GM10266 (cell line): ENCODE measurements around the gene KIAA0232.

Source experiments
- DNase-seq: peaks from one replicate; pipeline ENCODE4 v3.0.0; 2012; ENCODE audit errors: extremely low spot score
- TF ChIP-seq, protein P1 (sequence below): IDR thresholded peaks from 2 replicates; pipeline ENCODE4 v1.5.1; 2012; ENCODE audit warnings: mild to moderate bottlenecking, low read depth; ENCODE audit not compliant: control insufficient read depth, insufficient read depth; ENCODE audit errors: missing control alignments

The KIAA0232 gene

DNA sequence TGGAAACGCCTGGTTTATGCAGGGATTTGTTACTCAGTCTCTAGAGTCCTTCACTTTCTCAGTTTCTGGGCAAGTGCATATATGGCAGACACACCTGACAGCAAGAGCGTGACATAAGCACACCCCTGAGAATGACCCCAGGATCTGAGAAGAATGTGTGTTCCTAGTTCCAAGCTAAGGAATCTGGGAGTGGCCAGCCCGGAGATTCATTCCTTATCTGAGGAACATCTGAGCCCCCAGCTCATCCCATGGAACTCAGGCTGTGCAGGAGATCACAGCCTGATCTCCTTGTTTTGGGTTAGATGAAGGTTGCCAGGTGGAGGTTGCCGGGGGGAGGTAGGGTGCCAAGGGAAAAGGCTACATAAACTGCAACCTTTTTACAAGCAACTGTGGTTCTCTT is 23.8 kb upstream of the KIAA0232 start:
- TF ChIP-seq, protein P1, sequence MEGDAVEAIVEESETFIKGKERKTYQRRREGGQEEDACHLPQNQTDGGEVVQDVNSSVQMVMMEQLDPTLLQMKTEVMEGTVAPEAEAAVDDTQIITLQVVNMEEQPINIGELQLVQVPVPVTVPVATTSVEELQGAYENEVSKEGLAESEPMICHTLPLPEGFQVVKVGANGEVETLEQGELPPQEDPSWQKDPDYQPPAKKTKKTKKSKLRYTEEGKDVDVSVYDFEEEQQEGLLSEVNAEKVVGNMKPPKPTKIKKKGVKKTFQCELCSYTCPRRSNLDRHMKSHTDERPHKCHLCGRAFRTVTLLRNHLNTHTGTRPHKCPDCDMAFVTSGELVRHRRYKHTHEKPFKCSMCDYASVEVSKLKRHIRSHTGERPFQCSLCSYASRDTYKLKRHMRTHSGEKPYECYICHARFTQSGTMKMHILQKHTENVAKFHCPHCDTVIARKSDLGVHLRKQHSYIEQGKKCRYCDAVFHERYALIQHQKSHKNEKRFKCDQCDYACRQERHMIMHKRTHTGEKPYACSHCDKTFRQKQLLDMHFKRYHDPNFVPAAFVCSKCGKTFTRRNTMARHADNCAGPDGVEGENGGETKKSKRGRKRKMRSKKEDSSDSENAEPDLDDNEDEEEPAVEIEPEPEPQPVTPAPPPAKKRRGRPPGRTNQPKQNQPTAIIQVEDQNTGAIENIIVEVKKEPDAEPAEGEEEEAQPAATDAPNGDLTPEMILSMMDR = no peak
- DNase-seq = no peak

DNA sequence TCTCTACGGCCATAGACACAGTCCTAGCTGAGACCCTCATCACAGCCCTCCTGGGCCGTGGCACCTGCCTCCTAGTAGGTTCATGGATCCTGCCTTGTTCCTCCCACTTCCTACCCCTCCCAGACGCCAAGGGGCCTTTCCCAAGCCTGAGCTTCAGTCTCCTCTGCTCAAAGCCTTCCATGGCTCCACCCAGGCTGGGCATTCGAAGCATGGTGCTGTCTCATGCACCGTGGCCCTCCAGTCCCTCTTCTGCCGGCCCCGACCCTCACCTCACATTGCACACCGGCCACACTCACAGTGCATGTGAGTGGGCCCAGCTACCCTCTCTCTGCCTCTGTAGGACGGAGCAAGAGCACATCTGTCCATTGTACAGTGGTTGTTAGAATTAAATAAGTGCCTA is 21.7 kb upstream of the KIAA0232 start:
- DNase-seq = no peak
- TF ChIP-seq, protein P1 = no peak

DNA sequence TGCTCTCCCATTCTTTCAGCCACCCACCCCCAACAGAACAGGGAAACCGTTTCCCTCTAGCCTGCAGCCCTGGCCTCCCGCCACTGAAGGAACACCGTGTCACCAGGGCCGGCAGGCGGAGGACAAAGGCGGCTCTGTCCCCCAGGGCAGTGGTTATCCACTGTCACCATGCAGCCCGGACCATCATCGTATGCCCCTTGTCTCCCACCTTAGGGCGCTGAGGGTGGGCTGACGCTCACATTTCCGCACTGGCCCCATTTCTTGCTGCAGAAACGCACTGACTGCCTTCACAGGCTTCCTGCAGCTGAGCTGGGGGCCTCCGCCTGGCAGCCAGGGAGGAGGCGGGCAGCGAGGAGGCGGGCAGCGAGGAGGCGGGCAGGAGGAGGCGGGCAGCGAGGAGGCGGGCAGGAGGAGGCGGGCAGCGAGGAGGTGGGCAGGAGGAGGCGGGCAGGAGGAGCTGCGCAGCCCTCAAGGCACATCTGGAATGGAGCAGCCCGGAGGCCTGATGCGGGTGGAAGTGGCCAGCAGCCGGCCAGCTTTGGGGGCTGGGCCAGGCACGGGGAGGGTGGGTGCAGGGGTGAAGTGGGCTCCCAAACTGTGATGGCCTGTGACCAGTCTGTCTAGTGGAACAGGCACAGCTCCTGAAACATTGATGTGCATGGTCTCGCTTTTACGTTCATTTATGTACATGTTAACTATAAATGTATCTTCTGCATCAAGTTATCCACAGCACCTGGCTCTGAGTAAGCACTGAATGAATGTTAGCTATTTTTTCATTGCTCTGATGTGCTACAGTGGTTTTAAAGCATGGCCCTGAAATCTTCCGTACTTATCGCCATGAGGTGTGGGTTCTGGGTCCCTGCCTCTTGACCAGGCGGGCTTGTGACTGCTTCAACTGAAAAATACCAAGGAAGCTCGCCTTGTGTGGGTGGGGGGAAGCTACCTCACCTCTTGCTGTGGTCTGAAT is 20.6 kb upstream of the KIAA0232 start:
- TF ChIP-seq, protein P1 = no peak
- no peak for DNase-seq

DNA sequence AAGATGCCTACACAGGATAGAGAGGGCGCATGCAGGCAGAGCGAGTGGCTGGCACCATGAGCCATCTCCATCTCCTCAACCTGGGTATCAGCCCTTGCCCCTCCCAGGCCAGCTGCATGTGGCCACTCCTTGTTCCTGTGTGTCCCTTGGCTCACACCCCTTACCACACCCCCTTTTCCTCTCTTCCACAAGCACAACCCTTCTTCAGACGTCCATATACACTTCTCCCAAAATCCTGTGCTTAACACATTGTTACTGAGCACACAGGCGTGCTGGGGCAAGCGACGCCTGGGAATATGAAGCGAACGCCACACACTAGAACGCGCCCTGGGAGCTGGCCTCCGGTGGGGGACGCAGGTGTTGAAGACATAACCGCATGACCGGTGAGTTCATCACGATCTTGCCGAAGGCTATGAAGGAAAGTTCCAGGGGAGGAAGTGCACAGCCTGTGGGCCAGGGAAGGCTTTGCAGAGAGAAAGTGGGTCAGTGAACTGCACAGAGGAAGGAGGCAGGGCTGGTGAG is 19.1 kb upstream of the KIAA0232 start:
- TF ChIP-seq, protein P1 = no peak
- no peak for DNase-seq

DNA sequence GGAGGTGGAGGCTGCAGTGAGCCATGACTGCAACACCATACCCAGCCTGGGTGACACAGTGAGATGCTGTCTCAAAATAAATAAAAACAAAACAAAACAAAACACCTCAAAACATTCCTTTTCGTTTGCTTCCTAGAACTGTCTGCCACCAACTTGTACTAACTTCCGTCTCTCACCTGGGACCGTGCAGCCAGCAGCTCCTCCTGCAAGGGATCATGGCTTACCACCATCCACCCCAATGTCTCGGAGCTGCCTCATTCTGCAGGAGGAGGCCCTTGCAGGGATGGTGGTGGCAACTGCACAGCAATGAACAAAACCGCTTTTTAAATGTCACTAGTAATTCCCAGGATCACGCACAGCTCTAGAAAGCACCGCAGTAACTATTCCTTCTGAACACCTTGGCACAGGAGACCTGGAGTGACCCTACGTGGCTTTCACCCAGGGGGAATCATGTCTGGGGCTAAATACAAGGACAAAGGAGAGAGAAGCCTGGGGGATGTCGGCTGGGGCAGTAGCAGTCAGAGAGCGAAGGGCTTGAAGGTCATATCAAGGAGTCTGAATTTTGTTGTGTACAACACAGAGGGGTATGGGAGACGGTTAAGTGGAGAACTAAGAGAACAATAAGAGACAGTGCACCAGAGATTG is 17.4 kb upstream of the KIAA0232 start:
- TF ChIP-seq, protein P1 = no peak
- DNase-seq = no peak

DNA sequence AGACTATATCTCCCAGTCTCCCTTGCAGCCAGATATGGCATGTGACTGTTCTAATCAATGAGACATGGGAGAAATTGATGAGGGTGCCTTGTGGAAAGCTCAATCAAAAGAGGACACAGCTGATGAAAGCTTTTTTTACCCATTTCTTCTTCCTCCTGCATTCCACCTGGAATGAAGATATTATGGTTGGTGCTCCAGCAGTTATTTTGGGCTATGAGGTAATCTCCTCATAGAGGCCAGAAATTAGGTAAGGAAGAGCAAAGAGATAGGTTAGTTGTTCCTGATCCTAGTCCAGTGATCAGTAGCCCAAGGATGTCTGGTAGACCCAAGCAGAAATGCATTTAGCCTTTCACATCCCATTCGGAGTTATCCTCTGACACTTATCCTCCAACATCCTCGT is 16.8 kb upstream of the KIAA0232 start:
- DNase-seq = no peak
- TF ChIP-seq, protein P1 = no peak
